Loucy (cell line): Measurements from ENCODE around the gene NR2C1.

ENCODE experiments used
- H2AFZ ChIP-seq: fragments of 200-600 bp; sonication (generic); 2 replicates; pipeline ENCODE4 v1.6.0; 2016; ENCODE audit warnings: antibody characterized with exemption, mild to moderate bottlenecking, low read length, moderate library complexity
- H3F3A ChIP-seq: fragments of 200-600 bp; 2 replicates; pipeline ENCODE4 v1.6.0; 2016; ENCODE audit warnings: antibody characterized with exemption, low read depth, mild to moderate bottlenecking
- H3K27me3 ChIP-seq: fragments of 200-600 bp; sonication (generic); 2 replicates; pipeline ENCODE4 v1.6.1; 2014; ENCODE audit warnings: low read length, mild to moderate bottlenecking; ENCODE audit not compliant: insufficient read depth, poor library complexity, severe bottlenecking
- H3K36me3 ChIP-seq: fragments of 200-600 bp; sonication (generic); 2 replicates; pipeline ENCODE4 v1.6.1; 2016; ENCODE audit warnings: low read length; ENCODE audit not compliant: insufficient read depth
- H3K4me1 ChIP-seq: fragments of 200-600 bp; sonication (generic); 2 replicates; pipeline ENCODE4 v1.5.1; 2014; ENCODE audit warnings: low read length, mild to moderate bottlenecking; ENCODE audit not compliant: insufficient read depth, poor library complexity, severe bottlenecking
- H3K4me2 ChIP-seq: fragments of 200-600 bp; sonication (generic); 2 replicates; pipeline ENCODE4 v1.6.0; 2014; ENCODE audit warnings: antibody characterized with exemption, low read length, low read depth, mild to moderate bottlenecking; ENCODE audit not compliant: poor library complexity, severe bottlenecking
- H3K4me3 ChIP-seq: fragments of 200-600 bp; sonication (generic); 2 replicates; pipeline ENCODE4 v1.5.1; 2014; ENCODE audit warnings: low read length, mild to moderate bottlenecking, mixed read lengths; ENCODE audit not compliant: poor library complexity, severe bottlenecking
- H3K79me2 ChIP-seq: fragments of 200-600 bp; sonication (generic); 2 replicates; pipeline ENCODE4 v1.6.1; 2014; ENCODE audit warnings: low read length; ENCODE audit not compliant: insufficient read depth
- H3K9ac ChIP-seq: fragments of 200-600 bp; sonication (generic); 2 replicates; pipeline ENCODE4 v1.6.0; 2014; ENCODE audit warnings: mild to moderate bottlenecking, low read depth, low read length, moderate library complexity; ENCODE audit not compliant: poor library complexity, severe bottlenecking
- H3K9me2 ChIP-seq: fragments of 200-600 bp; sonication (generic); replicated peaks from 2 replicates; pipeline ENCODE4 v1.6.1; 2016; ENCODE audit warnings: low read depth, low read length, mixed read lengths
- H3K9me3 ChIP-seq: fragments of 200-600 bp; sonication (generic); 2 replicates; pipeline ENCODE4 v1.6.1; 2014; ENCODE audit warnings: mild to moderate bottlenecking, antibody characterized with exemption, low read length, low read depth; ENCODE audit not compliant: insufficient read depth
- H4K20me1 ChIP-seq: fragments of 200-600 bp; sonication (generic); 2 replicates; pipeline ENCODE4 v1.6.0; 2014; ENCODE audit warnings: antibody characterized with exemption, low read length, mild to moderate bottlenecking; ENCODE audit not compliant: insufficient read depth, poor library complexity, severe bottlenecking
- CTCF ChIP-seq: fragments of 200-600 bp; sonication (generic); conservative IDR thresholded peaks from 2 replicates; pipeline ENCODE4 v1.5.1; 2014; ENCODE audit warnings: mild to moderate bottlenecking, antibody characterized with exemption, low read length
- EZH2phosphoT487 ChIP-seq: fragments of 200-600 bp; IDR thresholded peaks from 2 replicates; pipeline ENCODE4 v1.6.1; 2018; ENCODE audit warnings: antibody characterized with exemption, mild to moderate bottlenecking, moderate library complexity, borderline replicate concordance

Gene NR2C1

GRCh38 chr12:95003921-95004272 is 69.5 kb downstream of the NR2C1 start:
- Histone ChIP-seq H3K79me2 (peaks cover 46% of the 10 kb centered on the region), H3K4me1 (peaks cover 28% of the 10 kb centered on the region), H3K4me2 (peak overlapping the region; percentile 83), H3K9me3 (no peaks in the 10 kb centered on the region), H3K36me3 (no peaks in the 10 kb centered on the region), H3K9me2 (no peaks in the 10 kb centered on the region), H3K9ac (peak overlapping the region; percentile 91), H3K4me3 (peak overlapping the region; percentile 95), H2AFZ (peak overlapping the region; percentile 98), H3F3A (no peaks in the 10 kb centered on the region), H3K27me3 (no peaks in the 10 kb centered on the region), H4K20me1 (peaks cover 14% of the 10 kb centered on the region)
- TF ChIP-seq EZH2phosphoT487 (no peak), CTCF (no peak)

- Histone ChIP-seq H3K4me3 (peak within 1 kb of the TSS; percentile 95), H3K9ac (peak within 1 kb of the TSS; percentile 91), H3K27me3 (no peaks in the 10 kb centered on the region), H4K20me1 (peaks cover 15% of the 10 kb centered on the region), H3K4me2 (peak within 1 kb of the TSS; percentile 83), H2AFZ (peak within 1 kb of the TSS; percentile 98), H3K9me3 (no peaks in the 10 kb centered on the region), H3F3A (no peaks in the 10 kb centered on the region), H3K4me1 (peaks cover 32% of the 10 kb centered on the region), H3K79me2 (peaks cover 51% of the 10 kb centered on the region), H3K9me2 (no peaks in the 10 kb centered on the region), H3K36me3 (no peaks in the 10 kb centered on the region)
- TF ChIP-seq EZH2phosphoT487 (no peak), CTCF (no peak)
Measured at GRCh38 chr12:95003213-95003920, 70.1 kb downstream of the NR2C1 start, which contains the start of gene NDUFA12. Gene NDUFA12, minus strand, starts transcription at chr12:95003697. Its CDS starts 17 bp downstream, at chr12:95003680.

GRCh38 chr12:95002754-95003153 is 70.7 kb downstream of the NR2C1 start:
- H3K27me3 ChIP-seq: no peaks in the 10 kb centered on the region

More at GRCh38 chr12:95002754-95003153, 70.7 kb downstream of the NR2C1 start:
- Histone ChIP-seq H3K4me3 (peak overlapping the region; percentile 95), H3K79me2 (peaks cover 57% of the 10 kb centered on the region), H3K9me2 (no peaks in the 10 kb centered on the region), H4K20me1 (peaks cover 21% of the 10 kb centered on the region), H3K4me2 (peak overlapping the region; percentile 83), H3K9ac (peak overlapping the region; percentile 91), H3K9me3 (no peaks in the 10 kb centered on the region), H3F3A (no peaks in the 10 kb centered on the region), H3K36me3 (no peaks in the 10 kb centered on the region), H3K4me1 (peaks cover 35% of the 10 kb centered on the region), H2AFZ (peak overlapping the region; percentile 98; the same call in 1 of the 2 replicates)
- TF ChIP-seq CTCF (no peak), EZH2phosphoT487 (no peak)
